Renal cortex interstitium (tissue), 3 donors: ENCODE measurements around the gene MICA. TPM values are rescaled to one million over a fixed set of nuclear protein-coding genes. Genes with fewer than 3 reads are reported as not detected.

ENCODE experiments used
- polyA plus RNA-seq, 3 donors: library from polyadenylated mRNA; unstranded; fragments of 120-200 nt; gene quantifications; one replicate each; pipeline ENCODE4 v1.2.1, GENCODE V29; 2013; ENCODE audit not compliant: insufficient read length in 3 of 3

Gene MICA
- polyA plus RNA-seq, 3 donors: 5.7 to 10.9 (median 7.3) TPM

Other genes with a start within 250 kb of the MICA start
- 10 to 100 TPM; 30.5 to 41.6 (median 35.2) TPM for gene CCHCR1, start 245.8 kb upstream of the MICA start, polyA plus RNA-seq
- gene TCF19, start 245.0 kb upstream of the MICA start, polyA plus RNA-seq: 10 to 100 TPM; 14.9 to 21.0 (median 17.4) TPM
- gene POU5F1, start 232.9 kb upstream of the MICA start, polyA plus RNA-seq: 10 to 100 TPM in 1 of 3 donors, 1 to 10 TPM in 2; 1.9 to 25.2 (median 4.5) TPM
- 100 to 1,000 TPM in 1 of 3 donors, 10 to 100 TPM in 2; 66.6 to 115 (median 90.8) TPM for gene HLA-C, start 131.5 kb upstream of the MICA start, polyA plus RNA-seq
- gene HLA-B, start 46.4 kb upstream of the MICA start, polyA plus RNA-seq: 100 to 1,000 TPM; 101 to 166 (median 145) TPM
- 1 to 10 TPM; 1.4 to 1.8 (median 1.5) TPM for gene MICB, start 94.5 kb downstream of the MICA start, polyA plus RNA-seq
- 10 to 100 TPM; 13.5 to 19.2 (median 17.9) TPM for gene MCCD1, start 125.4 kb downstream of the MICA start, polyA plus RNA-seq
- gene DDX39B, start 138.4 kb downstream of the MICA start, polyA plus RNA-seq: 100 to 1,000 TPM; 573 to 689 (median 586) TPM
- 10 to 100 TPM in 2 of 3 donors, 1 to 10 TPM in 1; 5.9 to 11.5 (median 11.0) TPM for gene ATP6V1G2, start 143.0 kb downstream of the MICA start, polyA plus RNA-seq
- 10 to 100 TPM; 17.0 to 28.4 (median 27.7) TPM for gene NFKBIL1, start 144.0 kb downstream of the MICA start, polyA plus RNA-seq
- gene LTA, start 168.7 kb downstream of the MICA start, polyA plus RNA-seq: under 1 TPM; 0.26 to 0.43 (median 0.33) TPM
- under 1 TPM; 0.18 to 0.40 (median 0.24) TPM for gene TNF, start 172.0 kb downstream of the MICA start, polyA plus RNA-seq
- 1 to 10 TPM in 2 of 3 donors, under 1 TPM in 1; 0.53 to 2.3 (median 2.2) TPM for gene LTB, start 178.8 kb downstream of the MICA start, polyA plus RNA-seq
- gene LST1, start 182.7 kb downstream of the MICA start, polyA plus RNA-seq: 1 to 10 TPM; 4.4 to 6.5 (median 6.3) TPM
- gene NCR3, start 189.4 kb downstream of the MICA start, polyA plus RNA-seq: under 1 TPM in 2 of 3 donors, not detected in 1; 0.19 TPM
- 10 to 100 TPM; 63.3 to 80.6 (median 78.2) TPM for gene AIF1, start 211.6 kb downstream of the MICA start, polyA plus RNA-seq
- gene PRRC2A, start 217.1 kb downstream of the MICA start, polyA plus RNA-seq: 100 to 1,000 TPM; 161 to 211 (median 207) TPM
- 100 to 1,000 TPM; 243 to 263 (median 257) TPM for gene BAG6, start 249.1 kb downstream of the MICA start, polyA plus RNA-seq